ENCODE results near the gene ERBB4.

DNA sequence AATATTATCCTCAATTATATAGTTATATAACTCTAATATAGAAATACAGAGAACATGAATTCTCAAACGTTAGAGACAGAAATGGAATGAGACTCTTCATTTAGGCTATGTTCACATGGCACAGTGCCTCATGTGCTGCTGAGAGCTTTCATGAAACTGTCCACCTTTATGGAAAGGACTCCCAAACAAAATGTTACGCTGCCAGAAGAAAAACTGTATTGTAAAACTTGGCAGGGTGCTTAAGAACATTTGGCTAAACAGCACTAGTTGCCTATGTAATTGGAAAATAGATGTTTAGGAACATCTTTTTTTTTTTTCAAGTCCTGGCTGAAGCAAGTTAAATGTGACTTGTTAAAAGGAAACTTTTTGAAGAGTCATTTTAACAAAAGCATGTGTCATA is 396.0 kb downstream of the ERBB4 start:
- TF ChIP-seq POLR2A (IDR thresholded peaks at IDR 0.05; ENCODE audit: low read depth, low read length) (no peak), TAF1 (IDR thresholded peaks at IDR 0.05; ENCODE audit: low read depth, low read length) (no peak), POLR2AphosphoS5 (IDR thresholded peaks at IDR 0.05; ENCODE audit: low read depth, low read length) (no peak), PAX5 (IDR thresholded peaks at IDR 0.05; ENCODE audit: insufficient read depth, low read length, severe bottlenecking) (no peak), SPI1 (IDR thresholded peaks at IDR 0.05; ENCODE audit: low read depth, low read length) (no peak), POU2F2 (IDR thresholded peaks at IDR 0.05; ENCODE audit: low read depth, low read length) (no peak)

Data from GM12891 (cell line).